ENCODE data around the gene HS1BP3. TPM values are rescaled to one million over a fixed set of nuclear protein-coding genes. Genes with fewer than 3 reads are reported as not detected.

HS1BP3 gene
- total and polyA plus RNA-seq, 9 of the 15 experiments (the other 6 are each of a cell fraction or from before 2014, with no cell fraction given): 0.41 to 8.3 (median 5.9) TPM

DNA sequence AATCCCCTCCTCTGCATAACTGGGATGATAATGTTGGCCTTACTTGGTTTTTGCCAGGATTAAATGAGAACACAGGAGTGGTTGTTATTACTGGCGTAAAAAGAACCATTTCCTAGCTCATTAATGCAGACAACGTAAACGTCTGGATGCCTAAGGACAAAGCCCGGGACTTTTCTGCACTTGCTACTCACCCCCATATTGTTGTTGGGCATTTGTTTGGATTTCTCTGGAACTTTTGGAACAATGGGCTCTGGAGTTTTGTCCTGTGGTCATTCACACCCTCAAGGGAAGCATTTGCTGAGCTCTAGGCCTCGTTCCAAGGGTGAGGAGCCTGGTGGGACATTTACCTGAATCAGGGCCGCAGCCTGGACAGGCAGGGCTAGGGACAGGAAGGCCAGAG is 76.0 kb downstream of the HS1BP3 start (continued):
- no peak for TF ChIP-seq RAD21 (CRISPR knock-in tag; conservative IDR thresholded peaks at IDR 0.05 in 1 of 2, IDR thresholded peaks at IDR 0.05 in 1 of 2)
- no peak for TF ChIP-seq ZNF75A (CRISPR knock-in tag; IDR thresholded peaks at IDR 0.05)
- TF ChIP-seq RB1 (IDR thresholded peaks at IDR 0.05; ENCODE audit: low read depth): no peak
- no peak for TF ChIP-seq BCOR (IDR thresholded peaks at IDR 0.05)
- TF ChIP-seq C11orf30 (IDR thresholded peaks at IDR 0.05; ENCODE audit: low read depth): no peak

DNA sequence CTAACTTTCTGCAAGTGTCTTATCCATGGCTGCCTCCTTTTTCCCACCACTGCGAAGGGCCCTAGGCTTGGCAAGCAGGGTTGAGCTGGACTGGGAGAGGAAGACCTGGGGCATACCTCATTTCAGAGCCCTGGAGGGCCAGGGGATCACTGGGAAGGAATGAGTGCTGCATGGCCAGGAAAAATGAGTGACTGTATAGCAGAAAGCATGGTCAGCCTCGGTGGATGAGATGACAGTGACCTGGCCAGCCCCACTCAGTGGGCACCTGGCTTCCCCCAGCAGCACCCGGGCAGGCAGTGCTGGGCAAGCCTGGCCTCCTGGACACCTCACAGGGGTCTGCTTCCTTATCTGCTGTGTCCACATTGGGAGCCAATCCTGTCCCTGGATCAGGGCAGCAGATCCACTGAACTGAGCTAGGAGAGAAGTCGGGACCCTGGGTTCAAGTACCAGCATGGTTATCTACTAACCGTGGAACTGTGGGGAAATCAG is 76.4 kb downstream of the HS1BP3 start:
- Histone ChIP-seq H3K9me1 (ENCODE audit: control insufficient read depth, insufficient read depth, low read length) (no peaks in the 10 kb centered on the region), H3K4me3 (no peak overlapping the region), H2AFZ (ENCODE audit: low read depth, low read length) (no peak overlapping the region), H3K4me1 (replicated peaks in 1 of 2; ENCODE audit: control insufficient read depth in 2 of 2, insufficient read depth in 2 of 2, low read length in 2 of 2) (peaks cover 26 to 35% of the 10 kb centered on the region in 2 experiments), H3K27me3 (ENCODE audit: control insufficient read depth in 2 of 2, insufficient read depth in 2 of 2, low read length in 2 of 2) (no peaks in the 10 kb centered on the region), H4K20me1 (replicated peaks; ENCODE audit: control insufficient read depth, insufficient read depth, low read length) (no peaks in the 10 kb centered on the region), H3K27ac (ENCODE audit: extremely low read depth, low read depth, low read length) (no peak overlapping the region), H3K9me3 (replicated peaks; ENCODE audit: control insufficient read depth, insufficient read depth, low read depth, low read length) (no peaks in the 10 kb centered on the region), H3K4me2 (ENCODE audit: insufficient read depth, low read length) (no peak overlapping the region), H3K79me2 (ENCODE audit: control insufficient read depth, insufficient read depth, low read length) (no peaks in the 10 kb centered on the region), H3K9ac (ENCODE audit: insufficient read depth in 1 of 2, low read depth in 2 of 2, low read length in 2 of 2) (peak overlapping the region in 1 of 2 experiments; percentile 36; a peak in 1 of 4 replicates), H3K36me3 (ENCODE audit: control insufficient read depth, insufficient read depth, low read length) (no peaks in the 10 kb centered on the region)
- ATAC-seq: no peak
- BruUV-seq (replicated peaks): no TSS peak
- intact Hi-C loops (cut with micrococcal nuclease) (no loop called here), in situ Hi-C loops (cut with MboI) (no loop called here)
- ChIA-PET CTCF (ENCODE audit: low intra/inter-chr PET ratio) (interaction anchor here (0.6 kb wide), 1 partner anchor 132 kb away, joined by 3 read pairs; no protein-coding TSS in a partner anchor), POLR2A (interaction anchor here (0.6 kb wide), 1 partner anchor 114 kb away, joined by 3 read pairs; no protein-coding TSS in a partner anchor)
- 65% methylated on average over 5 of the region's 5 CpGs for WGBS (ENCODE audit: insufficient coverage, low coverage, missing lambda C conversion rate)
- no peak for TF ChIP-seq ZNF274 (IDR thresholded peaks at IDR 0.05; ENCODE audit: borderline replicate concordance, low read depth, low read length)
- TF ChIP-seq PTBP1 (IDR thresholded peaks at IDR 0.05; ENCODE audit: low read depth, low read length): no peak
- TF ChIP-seq, protein P1, sequence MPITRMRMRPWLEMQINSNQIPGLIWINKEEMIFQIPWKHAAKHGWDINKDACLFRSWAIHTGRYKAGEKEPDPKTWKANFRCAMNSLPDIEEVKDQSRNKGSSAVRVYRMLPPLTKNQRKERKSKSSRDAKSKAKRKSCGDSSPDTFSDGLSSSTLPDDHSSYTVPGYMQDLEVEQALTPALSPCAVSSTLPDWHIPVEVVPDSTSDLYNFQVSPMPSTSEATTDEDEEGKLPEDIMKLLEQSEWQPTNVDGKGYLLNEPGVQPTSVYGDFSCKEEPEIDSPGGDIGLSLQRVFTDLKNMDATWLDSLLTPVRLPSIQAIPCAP (CRISPR knock-in tag; IDR thresholded peaks at IDR 0.05; ENCODE audit: borderline replicate concordance): no peak
- no peak for TF ChIP-seq CBFA2T2 (conservative IDR thresholded peaks at IDR 0.05)
- TF ChIP-seq TEAD4 (IDR thresholded peaks at IDR 0.05; ENCODE audit: low read length): no peak
- no peak for TF ChIP-seq TEAD4 (CRISPR knock-in tag; IDR thresholded peaks at IDR 0.05; ENCODE audit: borderline replicate concordance)
- TF ChIP-seq KLF6 (CRISPR knock-in tag; IDR thresholded peaks at IDR 0.05; ENCODE audit: borderline replicate concordance): no peak
- no peak for TF ChIP-seq BDP1 (IDR thresholded peaks at IDR 0.05; ENCODE audit: insufficient read depth, insufficient read length)
- no peak for TF ChIP-seq JUN (IDR thresholded peaks at IDR 0.05; ENCODE audit: borderline replicate concordance, low read depth, low read length)
- no peak for TF ChIP-seq JUN (CRISPR knock-in tag; IDR thresholded peaks at IDR 0.05; ENCODE audit: borderline replicate concordance)
- TF ChIP-seq ZNF431 (CRISPR knock-in tag; IDR thresholded peaks at IDR 0.05): no peak
- TF ChIP-seq LCOR (CRISPR knock-in tag; IDR thresholded peaks at IDR 0.05): no peak
- no peak for FAIRE-seq
- DNase-seq (ENCODE audit: extremely low read depth in 1 of 4, low spot score in 3 of 4): no peak
